ENCODE results near the gene IRF4.

IRF4 gene

GRCh38 chr6:408599-409102 is 17.1 kb downstream of the IRF4 start:
- no peak for TF ChIP-seq CTCF (conservative IDR thresholded peaks at IDR 0.05)
- H3K27ac ChIP-seq, result no peak overlapping the region

GRCh38 chr6:409370-409972 is 17.9 kb downstream of the IRF4 start:
- no peak overlapping the region for H3K27ac ChIP-seq
- TF ChIP-seq CTCF (conservative IDR thresholded peaks at IDR 0.05), result no peak

- H3K27ac ChIP-seq, result no peak overlapping the region
- no peak for TF ChIP-seq CTCF (conservative IDR thresholded peaks at IDR 0.05)
These were observed 19.2 kb downstream of the IRF4 start for GRCh38 chr6:410555-411395.

GRCh38 chr6:411402-412145 is 20.0 kb downstream of the IRF4 start:
- no peak for TF ChIP-seq CTCF (conservative IDR thresholded peaks at IDR 0.05)
- no peak overlapping the region for H3K27ac ChIP-seq

GRCh38 chr6:412146-412886 is 20.8 kb downstream of the IRF4 start:
- no peak for TF ChIP-seq CTCF (conservative IDR thresholded peaks at IDR 0.05)
- H3K27ac ChIP-seq, result no peak overlapping the region

- no peak overlapping the region for H3K27ac ChIP-seq
- no peak for TF ChIP-seq CTCF (conservative IDR thresholded peaks at IDR 0.05)
These were observed 22.9 kb downstream of the IRF4 start for GRCh38 chr6:414447-414846.
